GM18505 (cell line): Measurements from ENCODE around the gene KCTD14.

Source experiments
- ATAC-seq: cut with Tn5 transposase; IDR thresholded peaks from one replicate; pipeline ENCODE4 v1.9.1; 2021; ENCODE audit not compliant: unreplicated experiment
- POLR2A ChIP-seq: IDR thresholded peaks from 4 replicates; pipeline ENCODE4 v1.6.1; 2011; ENCODE audit warnings: borderline replicate concordance; ENCODE audit not compliant: insufficient read depth, insufficient read length; ENCODE audit errors: extremely low read depth

The KCTD14 gene, protein sequence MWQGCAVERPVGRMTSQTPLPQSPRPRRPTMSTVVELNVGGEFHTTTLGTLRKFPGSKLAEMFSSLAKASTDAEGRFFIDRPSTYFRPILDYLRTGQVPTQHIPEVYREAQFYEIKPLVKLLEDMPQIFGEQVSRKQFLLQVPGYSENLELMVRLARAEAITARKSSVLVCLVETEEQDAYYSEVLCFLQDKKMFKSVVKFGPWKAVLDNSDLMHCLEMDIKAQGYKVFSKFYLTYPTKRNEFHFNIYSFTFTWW

DNA sequence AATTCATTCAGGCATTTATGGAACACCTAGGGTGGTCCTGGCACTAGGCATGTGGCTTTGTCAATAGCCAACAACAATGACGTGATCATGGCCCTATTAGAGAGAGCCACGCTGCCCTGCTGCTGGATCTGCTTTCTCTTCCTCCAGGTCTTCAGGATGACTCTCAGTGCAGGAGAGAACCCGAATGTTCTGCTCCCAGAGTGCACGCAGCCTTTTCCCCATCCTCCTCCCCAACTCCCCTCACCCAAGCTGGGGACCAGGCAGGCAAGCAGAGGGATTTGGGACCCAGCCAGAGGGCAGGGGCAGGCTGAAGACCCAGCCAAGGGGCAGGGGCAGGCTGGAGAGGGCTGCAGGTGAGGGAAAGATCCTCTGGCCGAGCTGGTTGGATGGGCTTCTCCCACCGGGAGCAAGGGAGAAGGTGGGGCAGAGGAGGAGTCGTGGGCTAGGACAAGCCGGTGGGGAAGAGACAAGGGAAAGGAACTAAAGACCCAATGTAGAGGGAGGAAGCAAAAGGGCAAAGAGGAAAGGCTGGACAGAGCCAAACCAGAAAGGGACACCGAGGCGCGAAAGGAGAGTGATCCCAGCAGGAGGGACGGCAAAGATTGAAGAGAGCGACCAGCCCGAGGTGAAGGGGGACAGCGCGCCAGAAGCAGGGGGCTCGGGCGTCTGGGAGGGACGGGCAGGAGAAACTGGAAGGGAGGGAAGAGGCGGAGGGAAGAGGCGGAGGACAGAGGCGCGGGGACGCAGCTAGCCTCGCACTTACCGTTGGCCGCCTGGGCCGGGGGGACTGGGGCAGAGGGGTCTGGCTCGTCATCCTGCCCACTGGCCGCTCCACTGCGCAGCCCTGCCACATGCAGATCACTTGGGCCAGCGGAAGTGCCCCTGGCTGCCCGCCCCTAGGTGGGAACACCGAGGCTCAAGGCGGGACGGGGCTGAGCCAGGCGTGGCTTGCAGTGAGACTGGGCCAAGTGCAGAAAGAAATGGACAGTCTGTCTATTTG is at the start of gene KCTD14:
Gene KCTD14, minus strand, starts transcription at position 880 of the 1,000 bp plus-strand sequence. Its CDS starts 27 bp downstream, at position 853.
- no peak for TF ChIP-seq POLR2A
- no peak for ATAC-seq

DNA sequence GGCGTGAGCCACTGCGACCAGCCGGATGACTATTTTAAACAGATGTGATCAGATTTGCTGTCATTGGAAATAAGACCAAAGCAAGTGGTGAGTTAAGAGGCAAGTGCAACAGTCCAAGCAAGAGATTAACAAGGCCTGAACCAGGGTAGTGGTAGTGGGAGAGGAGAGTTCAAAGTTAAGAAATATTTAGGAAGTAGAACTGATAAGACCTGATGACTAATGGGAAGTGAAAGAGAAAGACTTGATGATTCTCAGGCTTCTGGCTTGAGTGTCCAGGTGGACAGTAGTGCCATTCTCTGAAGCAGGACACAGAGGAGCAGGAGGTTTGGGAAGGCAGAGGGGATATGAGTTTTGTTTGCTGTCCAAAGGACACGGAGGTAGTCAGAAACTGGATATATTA is 49.4 kb upstream of the KCTD14 start:
- no peak for ATAC-seq
- no peak for TF ChIP-seq POLR2A

DNA sequence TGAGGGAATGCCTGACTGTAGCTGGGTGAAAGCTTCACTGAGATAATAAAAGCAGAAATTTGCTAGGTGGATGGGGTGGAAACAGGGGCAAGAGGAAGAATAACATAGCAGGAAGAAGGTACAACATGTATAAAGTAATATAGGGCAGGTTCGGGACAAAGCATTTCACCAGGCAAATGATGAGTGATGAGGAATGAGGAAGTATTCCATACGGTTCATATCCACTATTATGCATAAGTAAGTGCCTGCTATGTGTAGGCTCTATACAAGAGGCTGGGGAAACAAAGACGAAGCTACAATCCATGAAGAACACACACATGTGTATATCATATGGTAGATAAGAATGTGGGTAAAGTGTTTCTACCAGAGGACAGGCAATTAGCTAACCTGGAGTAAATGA is 48.6 kb upstream of the KCTD14 start:
- no peak for ATAC-seq
- TF ChIP-seq POLR2A = no peak

DNA sequence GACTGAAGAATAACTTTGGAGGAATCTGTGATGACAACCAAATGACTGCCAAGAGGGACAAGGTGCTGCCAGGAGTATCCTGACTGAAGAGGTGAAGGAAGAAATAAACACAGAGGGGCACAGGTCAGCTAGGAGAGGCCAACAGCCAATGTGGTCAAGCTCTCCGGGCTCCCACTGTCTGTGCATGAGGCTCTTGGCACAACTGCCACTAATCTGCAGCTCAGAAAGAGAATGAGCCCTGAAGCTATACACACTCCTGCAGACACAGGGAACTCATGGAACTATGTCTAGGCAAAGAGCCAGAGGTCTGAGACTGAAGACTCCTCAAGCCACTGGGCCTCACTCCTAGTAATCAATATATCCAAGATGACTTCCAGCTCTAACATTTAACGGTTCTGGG is 47.5 kb upstream of the KCTD14 start:
- no peak for ATAC-seq
- no peak for TF ChIP-seq POLR2A

DNA sequence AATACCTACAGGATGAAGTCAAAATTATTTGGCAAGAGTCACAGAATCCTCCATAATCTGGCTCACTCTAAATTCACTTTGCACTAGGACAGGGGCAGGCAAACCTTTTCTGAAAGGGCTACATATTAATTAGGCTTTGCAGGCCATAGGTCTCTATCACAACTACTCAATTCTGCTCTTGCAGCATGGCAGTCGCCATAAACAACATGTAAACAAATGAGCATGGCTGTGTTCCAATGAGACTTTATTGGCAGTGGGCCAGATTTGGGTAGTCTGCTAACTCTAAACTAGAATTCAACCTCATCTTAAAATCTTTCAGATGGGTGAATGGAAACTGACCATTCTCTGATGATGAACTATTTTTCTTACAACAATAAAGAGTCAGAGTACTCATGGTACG is 46.4 kb upstream of the KCTD14 start:
- TF ChIP-seq POLR2A = no peak
- no peak for ATAC-seq

DNA sequence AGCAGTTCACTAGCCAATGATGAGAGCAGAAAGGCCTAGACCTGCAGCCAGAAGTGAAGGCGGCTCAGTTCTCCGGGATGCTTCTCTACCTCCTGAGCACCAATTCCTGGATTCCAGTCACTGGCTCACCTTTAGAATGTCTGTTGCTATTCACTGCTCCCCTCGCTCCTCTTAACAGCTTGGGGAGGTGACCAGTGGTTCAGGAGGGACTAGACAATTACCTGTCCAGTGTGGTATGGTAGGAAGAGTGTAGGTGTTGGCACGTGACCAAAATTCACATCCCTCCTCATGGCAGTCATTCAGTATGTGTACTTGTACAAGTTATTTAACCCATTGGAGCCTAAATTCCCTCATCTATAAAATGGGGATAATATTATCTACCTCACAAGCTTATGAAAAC is 44.6 kb upstream of the KCTD14 start:
- ATAC-seq = no peak
- TF ChIP-seq POLR2A = no peak

DNA sequence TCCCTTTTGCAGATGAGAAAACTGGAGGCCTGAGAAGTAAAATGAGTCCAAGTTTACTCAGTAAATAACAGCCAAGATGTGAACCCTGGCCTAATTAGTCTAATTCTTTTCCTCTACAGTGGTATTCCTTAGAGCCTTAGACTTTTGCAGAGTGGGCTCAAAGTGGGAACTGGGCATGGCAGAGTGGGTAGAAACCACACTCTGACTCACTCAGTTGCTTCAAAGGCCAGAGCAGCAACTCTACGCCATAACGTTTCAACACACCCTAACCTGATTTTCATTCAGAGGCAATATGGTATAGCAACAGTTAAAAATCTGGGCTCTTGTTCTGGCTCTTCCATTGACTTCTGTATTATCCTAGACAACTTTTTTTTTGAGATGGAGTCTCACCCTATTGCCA is 43.4 kb upstream of the KCTD14 start:
- no peak for ATAC-seq
- no peak for TF ChIP-seq POLR2A

DNA sequence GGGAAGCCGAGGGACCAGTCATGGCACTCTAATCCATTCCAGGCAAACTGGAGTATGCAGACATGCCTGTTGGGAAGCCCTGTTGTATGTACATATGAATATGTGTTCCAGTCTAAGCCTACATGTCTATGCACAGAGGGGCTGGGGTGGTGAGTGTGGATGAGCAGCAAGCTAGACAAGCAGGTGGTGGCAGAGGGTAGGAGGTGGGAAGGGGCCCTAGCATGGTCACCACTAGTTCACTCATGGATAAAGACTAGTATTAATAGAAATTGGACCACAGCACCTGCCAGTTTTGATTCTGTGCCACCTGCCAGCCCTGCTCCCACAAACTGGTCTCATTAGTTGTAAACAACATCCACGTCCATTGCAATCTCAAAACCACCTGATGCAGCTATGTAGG is 42.1 kb upstream of the KCTD14 start:
- ATAC-seq = no peak
- no peak for TF ChIP-seq POLR2A

DNA sequence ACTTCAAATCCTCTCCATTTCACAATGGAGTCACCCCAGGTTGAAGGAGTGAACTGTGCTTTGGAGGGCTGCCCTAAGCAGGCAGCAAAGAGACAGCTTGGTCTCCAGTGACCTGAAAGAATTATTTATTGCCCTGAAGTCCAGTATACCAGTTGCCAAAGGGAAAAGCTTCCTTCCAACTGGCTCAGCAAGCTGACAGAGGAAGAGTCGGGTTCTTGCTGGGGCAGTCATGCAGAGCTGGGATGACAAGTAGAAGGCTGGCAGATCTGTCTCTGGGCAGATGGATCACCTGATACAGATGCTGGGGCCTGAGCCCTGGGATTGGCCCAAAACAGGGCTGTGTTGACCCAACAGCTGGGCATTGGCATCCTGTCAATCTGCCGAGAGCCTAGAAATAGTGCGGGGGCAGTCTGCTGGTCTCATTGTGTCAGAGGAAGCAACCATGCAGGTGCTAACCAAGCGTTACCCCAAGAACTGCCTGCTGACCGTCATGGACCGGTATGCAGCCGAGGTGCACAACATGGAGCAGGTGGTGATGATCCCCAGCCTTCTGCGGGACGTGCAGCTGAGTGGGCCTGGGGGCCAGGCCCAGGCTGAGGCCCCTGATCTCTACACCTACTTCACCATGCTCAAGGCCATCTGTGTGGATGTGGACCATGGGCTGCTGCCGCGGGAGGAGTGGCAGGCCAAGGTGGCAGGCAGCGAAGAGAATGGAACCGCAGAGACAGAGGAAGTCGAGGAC is 40.5 kb upstream of the KCTD14 start, which contains the start of gene THRSP:
Gene THRSP, plus strand, starts transcription at position 422 of the 742 bp plus-strand sequence. Its CDS starts 21 bp downstream, at position 443.
- no peak for ATAC-seq
- TF ChIP-seq POLR2A = no peak

DNA sequence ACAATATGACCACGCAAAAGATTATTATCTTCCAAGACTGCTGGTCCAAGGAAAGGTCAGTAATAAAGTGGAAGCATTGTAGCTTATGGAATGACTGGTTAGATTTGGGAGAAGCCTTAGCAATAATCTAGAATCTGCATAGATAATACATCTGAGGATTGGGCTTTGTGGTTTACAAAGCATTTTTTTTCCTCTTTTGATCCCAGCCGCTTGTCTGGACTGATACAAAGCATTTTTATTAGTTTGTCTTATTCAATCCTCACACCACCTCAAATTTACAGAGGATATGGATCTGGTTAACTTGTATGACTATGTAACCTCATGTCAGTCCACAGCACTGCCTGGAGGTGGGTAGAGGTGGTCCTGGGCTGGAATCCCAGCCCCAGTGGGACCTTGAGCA is 39.6 kb upstream of the KCTD14 start:
- no peak for TF ChIP-seq POLR2A
- no peak for ATAC-seq

DNA sequence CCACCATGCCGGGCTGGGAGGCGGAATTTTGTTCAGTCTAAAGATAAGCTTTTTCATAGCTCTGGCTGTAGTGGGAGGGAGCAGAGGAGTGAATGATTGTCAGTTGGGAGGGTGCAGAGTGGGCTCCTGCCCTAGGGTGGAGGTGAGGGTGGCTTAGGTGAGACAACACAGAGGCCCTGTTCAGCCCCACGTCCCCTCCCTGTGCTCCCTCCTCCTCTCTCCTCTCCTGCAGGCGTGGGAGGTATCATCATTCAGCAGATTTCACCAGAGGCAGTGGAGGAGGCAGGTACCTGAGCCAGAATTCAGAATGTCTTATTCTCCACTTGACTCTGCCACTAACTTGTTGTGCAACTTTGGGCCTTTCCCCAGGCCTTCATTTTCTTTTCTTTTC is 38.8 kb upstream of the KCTD14 start:
- ATAC-seq = no peak
- no peak for TF ChIP-seq POLR2A

DNA sequence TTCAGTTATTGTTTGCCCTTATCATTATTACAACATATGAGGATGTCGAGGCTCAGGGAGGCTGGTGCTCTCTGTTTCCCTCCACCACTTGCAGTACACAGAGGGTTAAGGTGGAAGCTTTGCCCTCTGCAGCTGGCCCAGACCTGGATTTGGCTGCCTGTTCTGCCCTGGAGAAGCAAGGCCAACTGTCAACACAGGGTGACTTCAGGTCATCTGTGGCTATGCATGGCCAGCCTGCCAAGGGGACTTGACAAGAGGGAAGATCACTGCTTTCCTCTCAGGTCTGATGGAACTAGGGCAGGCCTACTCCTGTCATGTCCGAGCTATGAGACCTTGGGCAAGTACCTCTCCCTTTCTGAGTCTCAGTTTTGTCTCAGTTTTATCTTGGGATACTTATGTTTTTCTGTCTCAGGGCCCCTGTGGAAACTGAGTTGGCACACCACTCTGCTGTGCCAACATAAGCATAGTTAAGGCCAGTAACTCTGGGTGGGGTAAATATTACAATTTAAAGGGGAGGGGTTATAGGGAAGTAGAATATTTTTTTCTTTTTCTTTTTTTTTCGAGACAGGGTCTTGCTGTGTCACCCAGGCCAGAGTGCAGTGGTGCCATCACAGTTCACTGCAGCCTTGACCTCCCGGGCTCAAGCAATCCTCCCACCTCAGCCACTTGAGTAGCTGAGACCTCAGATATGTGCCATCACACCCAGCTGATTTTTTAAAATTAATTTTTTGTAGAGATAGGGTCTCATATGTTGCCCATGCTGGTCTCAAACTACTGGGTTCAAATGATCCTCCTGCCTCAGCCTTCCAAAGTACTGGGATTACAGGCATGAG is 38.2 kb upstream of the KCTD14 start:
- no peak for ATAC-seq
- no peak for TF ChIP-seq POLR2A
